Upper lobe of left lung (tissue), 4 donors: ENCODE measurements around the gene BACE1-AS.

ENCODE experiments used
- CTCF ChIP-seq, 6 experiments: fragments of 450-650 bp in 4 of 6; fragments of 200-600 bp in 2 of 6; sonication (generic) in 2 of 6; IDR thresholded peaks; one replicate each; pipeline ENCODE4 v1.5.1; 2016 to 2019; ENCODE audit warnings: antibody characterized with exemption in 6 of 6
- EP300 ChIP-seq, 4 donors: sonication (generic); formaldehyde crosslinking; IDR thresholded peaks; one replicate each; pipeline ENCODE4 v1.5.1; 2017; ENCODE audit warnings: antibody characterized with exemption in 4 of 4, control low read depth in 2 of 4
- POLR2A ChIP-seq, 4 donors: fragments of 450-650 bp; IDR thresholded peaks; one replicate each; pipeline ENCODE4 v1.5.1; 2016 to 2017; ENCODE audit warnings: antibody characterized with exemption in 4 of 4, mild to moderate bottlenecking in 2 of 4
- POLR2AphosphoS5 ChIP-seq, 2 donors: sonication (generic); formaldehyde crosslinking; IDR thresholded peaks; one replicate each; pipeline ENCODE4 v1.5.1; 2017; ENCODE audit warnings: antibody characterized with exemption in 2 of 2

GRCh38 chr11:117328375-117329010 lies 37.3 kb downstream of the BACE1-AS start:
- TF ChIP-seq CTCF (IDR thresholded peaks at IDR 0.05) (no peak), POLR2A (IDR thresholded peaks at IDR 0.05) (no peak), POLR2AphosphoS5 (IDR thresholded peaks at IDR 0.05) (no peak), EP300 (IDR thresholded peaks at IDR 0.05) (no peak)
